ENCODE measurements around the gene SOX13. TPM values are rescaled to one million over a fixed set of nuclear protein-coding genes. Genes with fewer than 3 reads are reported as not detected.

SOX13 gene
- total RNA-seq, 1 donor from 2014 or later, result 41.0 TPM

- DNase-seq (ENCODE audit: extremely low spot score in 2 of 2), result no peak
- no peak overlapping the region for H3K27ac ChIP-seq
- TF ChIP-seq POLR2A (IDR thresholded peaks at IDR 0.05) (no peak), POLR2AphosphoS5 (IDR thresholded peaks at IDR 0.05; ENCODE audit: insufficient read depth in 1 of 2, low read depth in 1 of 2) (no peak), CTCF (IDR thresholded peaks at IDR 0.05) (no peak)
- H3K4me1 ChIP-seq, result peaks cover 40% of the 10 kb centered on the region
- no peaks in the 10 kb centered on the region for H3K9me3 ChIP-seq
- H3K4me3 ChIP-seq, result no peak overlapping the region
- intact Hi-C loops (cut with DNase I), result no loop called here
- H3K36me3 ChIP-seq, result peaks cover 0 to 27% of the 10 kb centered on the region in 2 donors
- no peaks in the 10 kb centered on the region for H3K27me3 ChIP-seq
Measured at GRCh38 chr1:204132718-204133117, 59.8 kb downstream of the SOX13 start.

- Histone ChIP-seq H3K9me3 (no peaks in the 10 kb centered on the region), H3K27me3 (no peaks in the 10 kb centered on the region), H3K4me3 (no peak overlapping the region), H3K36me3 (peaks cover 0 to 35% of the 10 kb centered on the region in 2 donors), H3K27ac (no peak overlapping the region), H3K4me1 (peaks cover 29% of the 10 kb centered on the region)
- intact Hi-C loops (cut with DNase I), result no loop called here
- no peak for DNase-seq (ENCODE audit: extremely low spot score in 2 of 2)
- no peak for TF ChIP-seq CTCF (IDR thresholded peaks at IDR 0.05)
- no peak for TF ChIP-seq POLR2AphosphoS5 (IDR thresholded peaks at IDR 0.05; ENCODE audit: insufficient read depth in 1 of 2, low read depth in 1 of 2)
Measured at GRCh38 chr1:204134103-204134502, 61.2 kb downstream of the SOX13 start.

GRCh38 chr1:204136814-204137213 is 63.9 kb downstream of the SOX13 start:
- TF ChIP-seq POLR2A (IDR thresholded peaks at IDR 0.05), result no peak
- no peak for TF ChIP-seq POLR2AphosphoS5 (IDR thresholded peaks at IDR 0.05; ENCODE audit: insufficient read depth in 1 of 2, low read depth in 1 of 2)
- no peak for TF ChIP-seq CTCF (IDR thresholded peaks at IDR 0.05)
- H3K9me3 ChIP-seq, result no peaks in the 10 kb centered on the region
- DNase-seq (ENCODE audit: extremely low spot score in 2 of 2), result no peak
- H3K4me1 ChIP-seq, result peaks cover 2% of the 10 kb centered on the region
- H3K27ac ChIP-seq, result no peak overlapping the region
- no peak overlapping the region for H3K4me3 ChIP-seq
- H3K36me3 ChIP-seq, result peaks cover 4 to 51% of the 10 kb centered on the region in 2 donors
- intact Hi-C loops (cut with DNase I), result no loop called here
- H3K27me3 ChIP-seq, result no peaks in the 10 kb centered on the region

- no peak overlapping the region for H3K27ac ChIP-seq
- peaks cover 4 to 52% of the 10 kb centered on the region in 2 donors for H3K36me3 ChIP-seq
- no peak for DNase-seq (ENCODE audit: extremely low spot score in 2 of 2)
- no peaks in the 10 kb centered on the region for H3K4me1 ChIP-seq
- H3K27me3 ChIP-seq, result no peaks in the 10 kb centered on the region
- TF ChIP-seq POLR2A (IDR thresholded peaks at IDR 0.05) (no peak), POLR2AphosphoS5 (IDR thresholded peaks at IDR 0.05; ENCODE audit: insufficient read depth in 1 of 2, low read depth in 1 of 2) (no peak), CTCF (IDR thresholded peaks at IDR 0.05) (no peak)
- no peaks in the 10 kb centered on the region for H3K9me3 ChIP-seq
- intact Hi-C loops (cut with DNase I), result no loop called here
- no peak overlapping the region for H3K4me3 ChIP-seq
Measured at GRCh38 chr1:204139088-204139487, 66.2 kb downstream of the SOX13 start.

- H3K36me3 ChIP-seq, result peaks cover 4 to 46% of the 10 kb centered on the region in 2 donors
Measured at GRCh38 chr1:204139952-204140351, 67.0 kb downstream of the SOX13 start.

More at GRCh38 chr1:204139952-204140351, 67.0 kb downstream of the SOX13 start:
- H3K27ac ChIP-seq, result no peak overlapping the region
- TF ChIP-seq POLR2AphosphoS5 (IDR thresholded peaks at IDR 0.05; ENCODE audit: insufficient read depth in 1 of 2, low read depth in 1 of 2) (no peak), CTCF (IDR thresholded peaks at IDR 0.05) (no peak), POLR2A (IDR thresholded peaks at IDR 0.05) (no peak)
- DNase-seq (ENCODE audit: extremely low spot score in 2 of 2), result no peak
- H3K4me3 ChIP-seq, result no peak overlapping the region
- intact Hi-C loops (cut with DNase I), result no loop called here
- H3K27me3 ChIP-seq, result no peaks in the 10 kb centered on the region
- H3K4me1 ChIP-seq, result no peaks in the 10 kb centered on the region
- no peaks in the 10 kb centered on the region for H3K9me3 ChIP-seq

Measured in vagina (tissue), 2 donors.